Neural progenitor cell (in vitro differentiated cells): ENCODE data around the gene NFATC1. TPM values are rescaled to one million over a fixed set of nuclear protein-coding genes. Genes with fewer than 3 reads are reported as not detected.

Experiments
- DNase-seq: peaks from one replicate; pipeline ENCODE4 v3.0.0-alpha.2; 2016; ENCODE audit warnings: low spot score
- H2AFZ ChIP-seq: fragments of 200-600 bp; sonication (generic); replicated peaks from 2 replicates; pipeline ENCODE4 v1.6.1; 2016; ENCODE audit warnings: antibody characterized with exemption
- H3F3A ChIP-seq: fragments of 200-600 bp; sonication (generic); 2 replicates; pipeline ENCODE4 v1.6.1; 2016; ENCODE audit warnings: antibody characterized with exemption, low read depth
- H3K27ac ChIP-seq: fragments of 200-600 bp; sonication (generic); 2 replicates; pipeline ENCODE4 v1.5.1; 2016; ENCODE audit warnings: mild to moderate bottlenecking
- H3K27me3 ChIP-seq: fragments of 200-600 bp; sonication (generic); 2 replicates; pipeline ENCODE4 v1.6.1; 2016; ENCODE audit warnings: mild to moderate bottlenecking, moderate library complexity
- H3K36me3 ChIP-seq: fragments of 200-600 bp; sonication (generic); 2 replicates; pipeline ENCODE4 v1.5.1; 2016
- H3K4me1 ChIP-seq: fragments of 200-600 bp; sonication (generic); 2 replicates; pipeline ENCODE4 v1.6.1; 2016; ENCODE audit warnings: mixed run types
- H3K4me2 ChIP-seq: fragments of 200-600 bp; sonication (generic); 2 replicates; pipeline ENCODE4 v1.6.1; 2016
- H3K4me3 ChIP-seq: fragments of 200-600 bp; sonication (generic); 2 replicates; pipeline ENCODE4 v1.5.1; 2016
- H3K79me2 ChIP-seq: fragments of 200-600 bp; sonication (generic); 2 replicates; pipeline ENCODE4 v1.6.1; 2016; ENCODE audit warnings: low read depth
- H3K9ac ChIP-seq: fragments of 200-600 bp; sonication (generic); 2 replicates; pipeline ENCODE4 v1.6.1; 2016
- H3K9me3 ChIP-seq: fragments of 200-600 bp; sonication (generic); 2 replicates; pipeline ENCODE4 v1.5.1; 2016; ENCODE audit warnings: low read depth
- H4K20me1 ChIP-seq: fragments of 200-600 bp; sonication (generic); 2 replicates; pipeline ENCODE4 v1.6.1; 2016; ENCODE audit warnings: low read depth
- H3K27ac Mint-ChIP-seq: 3 replicates; pipeline ENCODE4 v1.8.0; 2021; ENCODE audit warnings: mixed read lengths
- H3K27me3 Mint-ChIP-seq: 2 replicates; pipeline ENCODE4 v1.8.0; 2022; ENCODE audit warnings: low read depth, mild to moderate bottlenecking, inconsistent platforms, moderate library complexity, mixed read lengths; ENCODE audit not compliant: insufficient read depth
- H3K36me3 Mint-ChIP-seq: 3 replicates; pipeline ENCODE4 v1.8.0; 2021; ENCODE audit warnings: mixed read lengths
- H3K4me1 Mint-ChIP-seq: 3 replicates; pipeline ENCODE4 v1.8.0; 2021; ENCODE audit warnings: mixed read lengths
- H3K4me3 Mint-ChIP-seq: 3 replicates; pipeline ENCODE4 v1.8.0; 2021; ENCODE audit warnings: mild to moderate bottlenecking, moderate library complexity, mixed read lengths
- H3K9me3 Mint-ChIP-seq: 3 replicates; pipeline ENCODE4 v1.8.0; 2020; ENCODE audit warnings: mixed read lengths
- CTCF ChIP-seq: fragments of 200-600 bp; sonication (generic); IDR thresholded peaks from 2 replicates; pipeline ENCODE4 v1.5.1; 2017; ENCODE audit warnings: antibody characterized with exemption, mild to moderate bottlenecking
- EZH2 ChIP-seq: fragments of 200-600 bp; sonication (generic); IDR thresholded peaks from 2 replicates; pipeline ENCODE4 v1.6.1; 2017; ENCODE audit warnings: antibody characterized with exemption, mild to moderate bottlenecking, moderate library complexity
- EZH2phosphoT487 ChIP-seq: fragments of 200-600 bp; sonication (generic); IDR thresholded peaks from 2 replicates; pipeline ENCODE4 v1.6.1; 2017; ENCODE audit warnings: antibody characterized with exemption
- total RNA-seq: library from RNA; depleted of rRNA; stranded (reverse); fragments of >200 nt; gene quantifications from 2 replicates; pipeline ENCODE4 v1.2.3, GENCODE V29; 2015; ENCODE audit warnings: low replicate concordance

NFATC1 gene
- total RNA-seq, 1 donor from 2014 or later = 2.3 TPM

GRCh38 chr18:79457652-79458051, 61.9 kb downstream of the NFATC1 start:
- H3K36me3 Mint-ChIP-seq = no peaks in the 10 kb centered on the region

GRCh38 chr18:79458131-79458838, 62.6 kb downstream of the NFATC1 start:
- H3K27ac ChIP-seq = no peak overlapping the region

More at GRCh38 chr18:79457652-79458051, 61.9 kb downstream of the NFATC1 start:
- H3K36me3 ChIP-seq = no peaks in the 10 kb centered on the region
- Mint-ChIP-seq H3K27ac (no peak overlapping the region), H3K4me1 (peaks cover 11% of the 10 kb centered on the region), H3K27me3 (peaks cover 2% of the 10 kb centered on the region), H3K4me3 (no peak overlapping the region), H3K9me3 (no peaks in the 10 kb centered on the region)
- H3F3A ChIP-seq = no peaks in the 10 kb centered on the region
- H3K79me2 ChIP-seq = no peaks in the 10 kb centered on the region
- H3K9me3 ChIP-seq = no peaks in the 10 kb centered on the region
- H3K27ac ChIP-seq = no peak overlapping the region
- H4K20me1 ChIP-seq = no peaks in the 10 kb centered on the region
- DNase-seq = no peak
- no peaks in the 10 kb centered on the region for H3K27me3 ChIP-seq
- H3K4me3 ChIP-seq = no peak overlapping the region
- H3K4me1 ChIP-seq = no peaks in the 10 kb centered on the region
- H2AFZ ChIP-seq = no peak overlapping the region
- H3K4me2 ChIP-seq = no peak overlapping the region
- TF ChIP-seq EZH2 (no peak), EZH2phosphoT487 (no peak), CTCF (no peak)
- H3K9ac ChIP-seq = no peak overlapping the region

GRCh38 chr18:79458917-79459803, 63.4 kb downstream of the NFATC1 start:
- no peak overlapping the region for H2AFZ ChIP-seq
- H3K9ac ChIP-seq = no peak overlapping the region
- Mint-ChIP-seq H3K36me3 (no peaks in the 10 kb centered on the region), H3K27me3 (peaks cover 2% of the 10 kb centered on the region), H3K27ac (peak overlapping the region; percentile 76), H3K4me3 (no peak overlapping the region), H3K4me1 (peaks cover 11% of the 10 kb centered on the region), H3K9me3 (no peaks in the 10 kb centered on the region)
- H3K4me1 ChIP-seq = no peaks in the 10 kb centered on the region
- DNase-seq = no peak
- no peaks in the 10 kb centered on the region for H3K36me3 ChIP-seq
- no peaks in the 10 kb centered on the region for H3K79me2 ChIP-seq
- H3K27ac ChIP-seq = no peak overlapping the region
- TF ChIP-seq EZH2 = no peak
- no peak for TF ChIP-seq CTCF
- TF ChIP-seq EZH2phosphoT487 = no peak
- H3K9me3 ChIP-seq = no peaks in the 10 kb centered on the region
- H3K27me3 ChIP-seq = no peaks in the 10 kb centered on the region
- H3F3A ChIP-seq = no peaks in the 10 kb centered on the region
- H3K4me2 ChIP-seq = no peak overlapping the region
- no peak overlapping the region for H3K4me3 ChIP-seq
- no peaks in the 10 kb centered on the region for H4K20me1 ChIP-seq

More at GRCh38 chr18:79458131-79458838, 62.6 kb downstream of the NFATC1 start:
- no peak overlapping the region for H3K4me2 ChIP-seq
- Mint-ChIP-seq H3K4me1 (peaks cover 11% of the 10 kb centered on the region), H3K9me3 (no peaks in the 10 kb centered on the region), H3K27me3 (peaks cover 2% of the 10 kb centered on the region), H3K4me3 (no peak overlapping the region), H3K27ac (no peak overlapping the region), H3K36me3 (no peaks in the 10 kb centered on the region)
- H3K79me2 ChIP-seq = no peaks in the 10 kb centered on the region
- DNase-seq = no peak
- TF ChIP-seq CTCF (no peak), EZH2phosphoT487 (no peak), EZH2 (no peak)
- no peak overlapping the region for H2AFZ ChIP-seq
- H3K4me3 ChIP-seq = no peak overlapping the region
- no peaks in the 10 kb centered on the region for H3K27me3 ChIP-seq
- H4K20me1 ChIP-seq = no peaks in the 10 kb centered on the region
- no peak overlapping the region for H3K9ac ChIP-seq
- no peaks in the 10 kb centered on the region for H3K4me1 ChIP-seq
- no peaks in the 10 kb centered on the region for H3K36me3 ChIP-seq
- no peaks in the 10 kb centered on the region for H3K9me3 ChIP-seq
- H3F3A ChIP-seq = no peaks in the 10 kb centered on the region
